HFF-Myc (cell line): Measurements from ENCODE around the gene PDE6B.

Experiments
- DNase-seq: peaks from one replicate; pipeline ENCODE4 v3.0.0-alpha.2; 2011; ENCODE audit warnings: low read depth; ENCODE audit errors: extremely low read depth
- H3K4me3 ChIP-seq: replicated peaks from 2 replicates; pipeline ENCODE4 v1.5.1; 2011; ENCODE audit warnings: low read depth, mild to moderate bottlenecking, control low read depth, low read length
- CTCF ChIP-seq: IDR thresholded peaks from 2 replicates; pipeline ENCODE4 v1.5.1; 2012; ENCODE audit warnings: mild to moderate bottlenecking, low read depth, low read length, control low read depth; ENCODE audit errors: missing control alignments

Gene PDE6B

GRCh38 chr4:675980-676870 is 50.9 kb downstream of the PDE6B start:
- no peak overlapping the region for H3K4me3 ChIP-seq
- no peak for TF ChIP-seq CTCF
- no peak for DNase-seq

GRCh38 chr4:676871-677235 is 51.5 kb downstream of the PDE6B start:
- DNase-seq, result no peak
- TF ChIP-seq CTCF, result no peak
- no peak overlapping the region for H3K4me3 ChIP-seq

- DNase-seq, result no peak
- no peak for TF ChIP-seq CTCF
- H3K4me3 ChIP-seq, result no peak overlapping the region
Measured at GRCh38 chr4:677431-678293, 52.3 kb downstream of the PDE6B start.

- H3K4me3 ChIP-seq, result no peak overlapping the region
- no peak for DNase-seq
- no peak for TF ChIP-seq CTCF
Measured at GRCh38 chr4:678331-679103, 53.1 kb downstream of the PDE6B start.

- DNase-seq, result no peak
- TF ChIP-seq CTCF, result no peak
- H3K4me3 ChIP-seq, result no peak overlapping the region
Measured at GRCh38 chr4:679104-679481, 53.7 kb downstream of the PDE6B start.

- no peak overlapping the region for H3K4me3 ChIP-seq
- DNase-seq, result no peak
- no peak for TF ChIP-seq CTCF
Measured at GRCh38 chr4:679629-680028, 54.3 kb downstream of the PDE6B start.
